GM18508 (cell line): ENCODE measurements around the gene STARD13.

Experiments
- ATAC-seq: cut with Tn5 transposase; IDR thresholded peaks from one replicate; pipeline ENCODE4 v1.9.1; 2021; ENCODE audit warnings: moderate number of reproducible peaks; ENCODE audit not compliant: insufficient read depth, unreplicated experiment

The STARD13 gene

GRCh38 chr13:33310245-33311038, 24.9 kb upstream of the STARD13 start:
- no peak for ATAC-seq

GRCh38 chr13:33308863-33309262, 23.3 kb upstream of the STARD13 start:
- no peak for ATAC-seq

- ATAC-seq, result no peak
These were observed 22.3 kb upstream of the STARD13 start for GRCh38 chr13:33307843-33308242.

- ATAC-seq, result no peak
These were observed 18.5 kb upstream of the STARD13 start for GRCh38 chr13:33303855-33304597.

- no peak for ATAC-seq
These were observed 14.1 kb upstream of the STARD13 start for GRCh38 chr13:33299626-33300025.

- ATAC-seq, result no peak
These were observed 11.4 kb upstream of the STARD13 start for GRCh38 chr13:33296793-33297425.

GRCh38 chr13:33292712-33293111, 7.2 kb upstream of the STARD13 start:
- ATAC-seq, result no peak

GRCh38 chr13:33290421-33290965, 4.9 kb upstream of the STARD13 start:
- ATAC-seq, result no peak

- ATAC-seq, result no peak
These were observed 4.4 kb upstream of the STARD13 start for GRCh38 chr13:33289966-33290365.

- ATAC-seq, result no peak
These were observed 1.8 kb upstream of the STARD13 start for GRCh38 chr13:33287142-33287882.

GRCh38 chr13:33286128-33286527, 573 bp upstream of the STARD13 start:
- no peak for ATAC-seq

GRCh38 chr13:33284916-33285315, 639 bp downstream of the STARD13 start:
- ATAC-seq, result no peak

GRCh38 chr13:33284031-33284430, 1.5 kb downstream of the STARD13 start:
- no peak for ATAC-seq

- ATAC-seq, result no peak
These were observed 2.2 kb downstream of the STARD13 start for GRCh38 chr13:33283195-33283911.

GRCh38 chr13:33281951-33282595, 3.5 kb downstream of the STARD13 start:
- no peak for ATAC-seq

- no peak for ATAC-seq
These were observed 4.6 kb downstream of the STARD13 start for GRCh38 chr13:33280923-33281322.

GRCh38 chr13:33280279-33280905, 5.2 kb downstream of the STARD13 start:
- ATAC-seq, result no peak

- ATAC-seq, result no peak
These were observed 5.9 kb downstream of the STARD13 start for GRCh38 chr13:33279414-33280278.
